GM21360 (cell line): ENCODE measurements around the gene TENM3.
"Not testable (repeated sequence)": the region's sequence is repeated elsewhere in the genome, so short reads cannot be mapped to it uniquely, and the experiment has no call there.

Experiments
- ATAC-seq: cut with Tn5 transposase; IDR thresholded peaks from one replicate; pipeline ENCODE4 v1.9.1; 2021; ENCODE audit warnings: mild to moderate bottlenecking, moderate library complexity; ENCODE audit not compliant: unreplicated experiment

TENM3 gene

DNA sequence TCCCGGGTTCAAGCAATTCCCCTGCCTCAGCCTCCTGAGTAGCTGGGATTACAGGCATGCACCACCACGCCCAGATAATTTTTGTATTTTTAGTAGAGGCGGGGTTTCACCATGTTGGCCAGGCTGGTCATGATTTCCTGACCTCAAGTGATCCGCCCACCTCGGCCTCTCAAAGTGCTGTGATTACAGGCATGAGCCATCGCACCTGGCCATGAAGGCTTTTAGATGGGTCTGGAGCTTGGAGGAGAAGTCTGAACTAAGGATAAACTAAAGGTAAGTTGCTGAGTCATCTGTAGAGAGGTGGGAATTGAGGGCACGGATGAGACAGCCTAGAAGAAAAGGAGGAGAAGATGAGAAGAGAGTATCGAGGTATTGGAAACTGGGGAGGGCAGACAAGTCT is at the start of gene TENM3:
TENM3 (plus strand) TSS at position 199 of the 400 bp plus-strand sequence. CDS start 80,619 bp downstream, outside the sequence.
- not testable (repeated sequence) for ATAC-seq

DNA sequence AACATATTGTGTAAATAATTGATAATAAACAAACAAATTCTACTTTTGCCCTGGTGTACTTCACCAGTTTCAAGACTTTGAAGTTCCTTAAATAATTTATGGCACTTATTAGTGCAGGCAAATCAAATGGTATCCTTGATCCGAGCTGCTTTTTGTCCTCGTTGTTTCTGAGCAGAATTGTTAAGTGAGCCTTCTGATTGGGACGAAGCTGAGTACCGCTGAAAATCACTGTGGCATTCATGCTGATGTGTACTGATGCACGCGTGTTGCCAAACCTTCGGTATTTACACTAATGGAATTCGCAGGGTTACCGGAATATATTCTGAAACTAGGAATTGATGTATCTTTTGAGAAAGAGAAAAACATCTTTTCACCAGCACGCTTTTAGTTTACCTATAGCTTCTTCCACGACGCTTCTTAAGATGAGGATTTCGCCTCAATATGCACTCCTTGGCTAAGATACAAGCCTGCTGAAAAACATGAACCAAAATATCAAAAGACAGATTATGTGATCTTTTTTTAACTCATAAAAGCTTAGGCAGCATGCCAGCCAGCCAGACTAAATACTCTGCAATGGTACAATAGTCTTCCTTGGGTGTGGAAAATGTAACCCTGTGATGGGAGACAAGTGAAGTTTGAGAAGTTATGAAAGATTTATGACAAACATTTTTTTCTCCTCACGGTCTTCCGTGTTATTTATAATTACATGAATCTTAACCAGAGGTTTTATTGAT is 48.9 kb upstream of the TENM3 start:
- no peak for ATAC-seq

DNA sequence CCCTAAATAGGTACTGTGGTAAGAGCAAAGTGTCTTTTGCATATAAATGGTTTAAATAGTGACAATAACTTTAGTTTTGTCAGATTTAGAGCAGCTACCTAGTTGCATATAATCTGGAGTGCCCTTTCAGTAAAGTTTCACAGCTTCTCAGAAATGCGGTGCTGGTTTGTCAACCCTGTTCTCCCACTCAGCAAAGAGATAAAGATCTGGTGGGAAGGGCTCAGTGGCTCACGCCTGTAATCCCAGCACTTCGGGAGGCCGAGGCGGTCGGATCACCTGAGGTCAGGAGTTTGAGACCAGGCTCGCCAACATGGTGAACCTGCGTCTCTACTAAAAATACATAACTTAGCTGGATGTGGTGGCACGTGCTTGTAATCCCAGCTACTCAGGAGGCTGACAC is 45.6 kb upstream of the TENM3 start:
- no peak for ATAC-seq

DNA sequence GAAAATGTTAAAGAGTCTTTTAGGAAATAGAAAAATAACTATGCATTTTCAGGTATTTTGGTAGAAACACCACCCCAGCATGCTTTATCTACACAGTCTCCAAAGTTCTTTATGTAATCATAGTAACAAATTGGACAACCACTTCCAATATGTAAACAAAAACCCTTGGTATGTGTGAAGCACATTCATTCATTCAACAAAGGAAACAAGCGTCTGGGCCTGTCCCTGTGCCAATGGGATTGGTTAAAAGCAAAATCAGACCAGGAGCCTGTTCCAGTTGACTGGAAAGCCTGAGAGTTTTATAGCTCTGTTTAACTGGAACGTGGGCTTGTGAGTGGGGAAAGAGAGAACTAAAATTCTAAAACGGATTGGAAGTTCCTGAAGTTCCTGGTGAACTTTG is 41.3 kb upstream of the TENM3 start:
- ATAC-seq = no peak

DNA sequence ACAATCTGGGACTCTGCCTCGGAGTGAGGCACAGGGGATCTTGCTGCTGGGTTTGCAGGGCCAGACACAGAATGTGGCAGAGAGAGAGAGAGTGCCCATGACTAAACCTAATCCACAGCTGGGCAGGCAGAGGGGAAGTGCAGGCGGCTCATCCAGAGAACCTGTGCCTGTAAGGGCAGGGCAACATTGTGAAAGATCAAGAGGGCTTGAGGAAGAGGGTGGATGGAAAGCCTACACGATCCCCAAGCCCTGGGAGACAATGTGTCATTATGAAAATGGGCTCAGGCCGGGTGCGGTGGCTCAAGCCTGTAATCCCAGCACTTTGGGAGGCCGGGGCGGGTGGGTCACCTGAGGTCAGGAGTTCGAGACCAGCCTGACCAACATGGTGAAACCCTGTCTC is 40.6 kb upstream of the TENM3 start:
- no peak for ATAC-seq

DNA sequence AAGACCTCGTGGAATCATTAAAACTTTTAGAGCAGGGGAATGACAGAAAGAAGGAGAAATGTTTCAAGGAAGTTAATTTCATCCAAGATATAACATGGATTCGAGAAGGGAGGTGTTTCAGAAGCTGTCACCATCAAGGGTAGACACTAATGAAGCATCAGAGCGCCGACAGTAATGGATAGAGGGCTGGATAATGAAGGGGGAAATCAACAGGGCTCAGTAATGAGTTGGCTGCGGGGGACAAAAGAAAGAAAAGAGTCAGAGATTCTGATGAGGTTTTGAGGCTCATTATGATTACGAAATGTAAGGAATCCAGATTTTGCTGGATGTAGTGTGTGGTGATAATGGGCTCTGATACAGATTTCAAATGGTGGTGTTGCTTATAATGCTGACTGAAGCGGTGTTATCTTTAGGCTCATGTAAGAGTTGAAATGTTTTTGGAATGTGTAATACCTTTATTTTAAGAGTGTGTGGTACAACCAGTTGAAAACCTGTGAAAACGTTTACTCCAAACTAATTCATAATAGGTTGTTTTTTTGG is 39.3 kb upstream of the TENM3 start:
- no peak for ATAC-seq

DNA sequence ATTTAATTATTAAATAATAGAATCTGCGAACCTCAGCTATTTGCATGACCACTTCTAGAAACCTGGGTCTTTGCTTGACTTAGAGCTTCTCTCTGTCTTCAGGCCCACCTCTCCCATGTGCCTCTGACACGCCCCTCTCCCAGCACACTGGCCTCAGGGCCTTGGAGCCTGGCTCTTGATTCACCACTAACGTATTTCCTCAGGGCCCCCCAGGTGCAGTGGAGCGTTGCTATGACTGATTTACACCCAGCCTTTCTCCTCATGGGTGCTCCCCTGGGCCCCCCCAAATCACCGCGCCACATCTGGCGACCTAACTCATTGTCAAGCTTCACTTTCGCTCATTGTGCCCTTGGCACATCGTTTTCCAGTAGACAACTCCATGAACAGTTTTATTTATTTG is 37.9 kb upstream of the TENM3 start:
- no peak for ATAC-seq

DNA sequence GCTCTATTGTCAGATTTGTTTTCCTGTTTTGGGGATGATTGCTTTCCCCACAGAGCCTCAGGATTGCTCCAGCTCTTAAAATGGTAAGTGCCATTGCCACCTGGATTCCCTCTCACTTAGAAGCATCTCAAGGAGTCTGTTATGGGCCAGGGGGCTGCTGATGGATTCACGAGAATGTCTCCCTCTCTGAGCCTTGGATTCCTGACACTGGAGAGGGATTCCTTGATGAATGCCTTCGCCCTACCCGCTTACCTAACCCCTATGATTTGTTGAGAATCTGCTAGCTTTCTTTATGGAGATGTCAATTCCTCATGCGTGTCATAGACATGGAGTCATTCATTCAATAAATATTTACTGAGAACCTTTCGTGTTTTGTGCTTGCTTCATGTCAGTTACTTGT is 36.9 kb upstream of the TENM3 start:
- ATAC-seq = no peak

DNA sequence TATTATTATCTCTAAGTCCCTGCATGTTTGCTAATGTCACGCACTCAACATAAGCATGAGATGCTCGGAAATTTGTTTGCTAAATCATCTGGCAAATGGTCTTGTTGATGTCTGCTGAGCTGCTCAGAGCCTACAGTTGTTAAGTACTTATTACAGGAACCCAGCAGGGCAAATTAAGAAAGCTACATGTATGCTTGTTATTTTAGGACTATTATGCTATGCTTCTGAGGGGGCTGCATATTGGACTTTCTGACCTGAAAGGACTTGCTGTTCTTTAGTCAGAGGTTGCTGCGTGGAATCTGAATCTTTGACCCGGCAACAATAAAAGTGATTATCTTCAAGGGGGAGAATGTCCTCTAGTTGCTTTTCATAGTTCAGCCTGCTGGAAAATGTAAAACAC is 36.3 kb upstream of the TENM3 start:
- no peak for ATAC-seq

DNA sequence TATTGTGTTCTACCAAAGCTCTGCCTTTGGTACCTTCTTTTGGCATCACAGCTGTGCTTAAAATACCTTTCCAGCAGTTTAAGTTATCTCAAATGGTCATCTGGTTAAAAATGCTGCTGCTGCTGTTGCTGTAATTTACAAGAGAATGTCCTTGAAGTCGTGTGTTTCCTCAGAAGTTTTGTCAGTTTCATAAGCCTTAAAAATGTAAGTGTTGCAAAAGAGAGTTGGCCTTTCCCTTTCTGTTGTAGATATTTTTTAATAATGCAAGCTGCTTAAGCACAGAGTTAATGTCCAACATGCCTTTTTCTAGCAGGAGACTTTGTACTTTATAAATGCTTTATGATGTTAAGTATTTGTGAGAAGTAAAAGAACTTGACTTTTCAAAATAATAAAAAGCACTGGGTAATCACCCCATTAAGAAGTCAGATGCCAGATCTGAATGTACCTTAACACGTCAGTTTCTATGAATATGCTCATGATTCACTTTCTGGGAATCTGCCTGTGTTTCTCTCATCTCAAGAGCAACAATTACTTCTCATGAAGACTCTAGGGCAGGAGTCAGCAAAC is 35.3 kb upstream of the TENM3 start:
- no peak for ATAC-seq

DNA sequence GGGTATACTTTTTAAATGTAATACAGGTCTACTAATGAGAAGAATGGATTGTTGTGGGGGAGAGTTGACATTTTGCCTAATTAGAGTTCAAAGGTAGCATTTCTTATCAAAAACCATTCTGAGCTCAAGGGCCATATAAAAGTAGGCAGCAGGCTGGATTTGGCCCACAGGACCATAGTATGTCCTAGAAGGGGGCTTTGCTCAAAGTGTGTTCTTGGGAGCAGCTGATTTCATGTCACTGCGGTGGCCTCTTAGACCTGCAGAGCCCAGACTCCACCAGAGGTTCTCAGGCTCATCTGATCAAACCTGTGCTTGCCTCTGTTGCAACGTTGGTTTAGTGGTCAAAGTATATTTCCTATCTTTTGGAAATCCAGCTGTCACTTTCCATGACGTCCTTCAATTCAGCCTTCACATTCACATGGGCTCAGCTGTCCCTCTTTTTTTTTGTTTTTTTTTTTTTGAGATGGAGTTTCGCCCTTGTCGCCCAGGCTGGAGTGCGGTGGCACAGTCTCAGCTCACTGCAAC is 34.6 kb upstream of the TENM3 start:
- ATAC-seq = no peak

DNA sequence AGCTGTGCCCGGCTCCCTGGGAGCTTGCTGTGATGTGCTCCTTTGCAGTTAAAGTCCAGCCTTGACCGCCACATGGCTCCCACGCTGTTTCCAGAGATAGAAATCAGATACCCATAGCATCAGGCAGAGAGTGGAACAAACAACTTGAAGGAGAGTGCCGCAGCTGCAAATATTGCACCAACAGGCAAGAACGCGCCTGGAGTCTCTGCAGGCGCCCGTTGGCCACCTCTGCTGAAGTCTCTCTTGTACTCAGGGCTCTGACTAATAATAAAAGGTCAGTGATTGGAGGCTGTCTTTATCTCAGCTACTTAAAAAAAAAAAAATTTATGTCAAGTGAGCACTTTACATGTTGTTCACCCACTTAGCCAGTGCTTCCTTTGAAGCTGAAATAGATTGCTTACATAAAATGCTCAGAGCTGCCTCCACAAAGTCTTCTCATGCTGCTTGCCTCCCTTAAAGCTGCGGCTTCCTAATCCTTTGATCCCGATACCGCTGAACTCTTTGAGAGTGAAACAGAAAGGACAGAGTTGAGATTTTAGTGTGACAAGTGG is 30.9 kb upstream of the TENM3 start:
- ATAC-seq = no peak

DNA sequence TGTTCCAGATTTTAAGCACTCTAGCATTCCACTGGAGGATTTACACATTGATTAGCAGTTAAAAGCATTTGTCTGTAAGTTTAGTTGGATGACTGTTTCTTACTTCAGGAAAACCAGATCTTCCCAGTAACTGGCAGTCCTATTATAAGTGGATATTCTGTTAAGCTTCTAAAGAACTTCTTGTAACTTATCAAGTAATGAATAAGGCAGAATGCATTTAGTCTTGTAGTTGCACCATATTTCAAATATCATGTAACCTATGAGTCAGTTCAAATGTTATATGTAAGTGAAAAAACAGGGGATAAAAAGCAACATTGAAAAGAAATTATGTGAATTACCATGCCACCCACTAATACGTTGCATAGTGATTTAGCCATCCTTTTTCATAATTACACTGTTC is 30.2 kb upstream of the TENM3 start:
- ATAC-seq = no peak

DNA sequence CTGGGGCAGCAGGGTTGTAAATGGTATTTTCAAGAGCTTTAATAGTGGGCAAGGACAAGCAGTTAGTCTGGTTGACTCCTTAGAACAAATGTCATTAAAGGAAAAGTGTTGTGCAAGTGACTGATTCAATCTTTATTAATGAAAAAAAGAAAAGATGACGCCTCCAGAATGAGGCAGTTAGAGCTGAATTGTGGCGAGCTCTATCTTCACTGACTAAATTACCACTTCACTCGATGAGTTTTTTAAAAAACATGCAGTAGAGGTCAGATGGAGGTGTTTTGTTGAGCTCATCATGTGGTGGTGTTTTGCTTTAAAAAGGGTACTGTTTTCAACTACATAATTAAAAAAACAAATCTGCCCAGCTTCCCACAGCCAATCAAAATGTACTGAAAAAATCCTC is 28.1 kb upstream of the TENM3 start:
- ATAC-seq = no peak

DNA sequence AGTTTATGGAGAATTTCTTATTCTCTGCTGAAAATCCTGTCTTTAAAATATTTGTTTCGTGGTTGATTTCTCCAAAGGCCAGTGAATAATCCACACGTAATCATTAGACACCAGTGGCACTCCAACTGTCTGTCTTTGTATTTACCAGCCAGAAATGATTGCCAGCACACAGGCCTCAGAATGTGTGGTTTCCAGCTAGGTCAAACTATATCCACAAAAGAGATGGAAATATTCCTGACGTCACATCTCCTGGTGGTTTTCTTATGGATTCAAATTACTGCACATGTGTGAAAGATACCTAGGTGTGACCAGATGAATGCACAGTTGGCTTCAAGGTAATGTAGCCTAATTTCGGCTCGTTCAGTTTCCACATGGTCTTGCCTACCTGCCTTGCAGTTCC is 27.2 kb upstream of the TENM3 start:
- ATAC-seq = no peak

DNA sequence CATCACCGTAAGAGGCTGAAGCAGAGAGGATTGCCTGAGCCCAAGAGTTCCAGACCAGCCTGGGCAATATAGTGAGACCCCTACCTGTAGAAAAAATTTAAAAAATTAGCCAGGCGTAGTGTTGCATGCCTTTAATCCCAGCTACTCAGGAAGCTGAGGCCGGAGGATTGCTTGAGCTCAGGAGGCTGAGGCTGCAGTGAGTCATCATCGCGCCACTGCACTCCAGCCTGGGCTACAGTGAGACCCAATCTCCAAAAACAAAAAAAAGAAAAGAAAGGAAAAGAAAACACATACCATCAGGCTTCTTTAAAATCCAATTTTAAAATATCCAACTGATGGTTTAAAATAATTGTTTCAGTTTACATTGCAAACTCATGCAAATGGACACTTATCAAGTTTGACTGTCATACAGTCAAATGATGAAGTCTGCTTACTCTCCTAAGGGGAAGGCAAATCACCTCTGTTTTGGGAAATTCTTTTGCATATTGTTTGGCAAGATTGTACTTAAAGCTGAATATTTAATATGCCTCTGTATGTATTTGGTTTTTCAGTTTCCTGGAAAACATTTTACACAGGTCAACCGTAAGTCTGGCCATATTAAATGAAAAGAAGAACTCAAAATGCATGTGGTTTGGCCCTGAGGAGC is 23.7 kb upstream of the TENM3 start:
- no peak for ATAC-seq

DNA sequence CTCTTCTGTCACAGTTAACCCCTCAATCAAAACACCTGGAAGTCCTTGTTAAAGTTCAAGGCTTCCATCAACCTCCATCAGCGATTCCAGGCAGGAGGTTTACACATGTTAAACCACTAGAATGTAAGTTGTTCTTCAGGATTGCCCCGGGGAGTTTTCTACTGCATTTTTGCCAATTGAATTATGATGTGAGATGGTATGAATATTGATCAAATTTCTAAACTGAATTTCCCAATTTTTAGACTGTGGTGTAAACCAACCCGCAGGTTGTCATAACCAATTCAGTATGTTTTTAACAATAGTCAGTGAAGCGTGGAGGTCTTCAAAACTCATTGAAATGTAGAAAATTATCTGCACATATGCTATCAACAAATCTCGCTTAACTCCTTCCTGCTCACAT is 21.2 kb upstream of the TENM3 start:
- ATAC-seq = no peak

DNA sequence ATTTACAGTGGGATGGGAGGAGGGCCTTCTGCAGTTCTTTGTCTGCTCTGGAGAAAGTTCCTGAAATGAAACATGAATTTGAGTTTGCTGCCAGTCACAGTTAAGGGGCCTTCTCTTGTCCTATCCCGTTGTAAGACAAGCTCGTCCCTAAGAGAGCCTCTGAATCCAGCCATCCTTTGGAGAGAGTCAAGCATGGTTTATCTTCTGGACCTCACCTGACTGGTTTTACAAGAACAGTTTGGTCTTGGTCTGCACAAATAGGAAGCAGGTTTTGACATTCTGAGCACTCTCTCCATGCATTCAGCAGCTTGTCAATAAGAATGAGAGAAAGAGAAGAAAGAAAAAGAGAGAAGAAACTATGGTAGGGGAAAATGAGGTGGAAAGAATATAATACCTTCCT is 20.4 kb upstream of the TENM3 start:
- ATAC-seq = no peak

DNA sequence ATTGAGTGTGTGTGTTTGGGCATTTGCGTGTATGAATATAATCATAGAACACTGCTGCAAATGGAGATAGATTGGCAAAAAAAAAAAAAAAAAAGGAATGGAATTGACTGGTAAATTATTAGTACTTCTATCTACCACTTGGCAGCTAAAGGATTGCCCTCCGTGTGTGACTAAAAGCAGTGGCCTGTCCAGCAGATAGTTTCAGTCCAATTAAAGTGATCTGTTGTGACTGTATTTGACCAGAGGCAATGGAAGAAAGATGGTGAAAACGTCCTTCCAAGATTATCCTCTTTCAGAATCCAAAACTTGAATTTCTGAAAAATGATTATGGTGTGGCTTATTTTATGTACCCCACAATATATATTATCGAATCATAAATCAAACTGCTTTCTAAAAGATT is 19.5 kb upstream of the TENM3 start:
- no peak for ATAC-seq

DNA sequence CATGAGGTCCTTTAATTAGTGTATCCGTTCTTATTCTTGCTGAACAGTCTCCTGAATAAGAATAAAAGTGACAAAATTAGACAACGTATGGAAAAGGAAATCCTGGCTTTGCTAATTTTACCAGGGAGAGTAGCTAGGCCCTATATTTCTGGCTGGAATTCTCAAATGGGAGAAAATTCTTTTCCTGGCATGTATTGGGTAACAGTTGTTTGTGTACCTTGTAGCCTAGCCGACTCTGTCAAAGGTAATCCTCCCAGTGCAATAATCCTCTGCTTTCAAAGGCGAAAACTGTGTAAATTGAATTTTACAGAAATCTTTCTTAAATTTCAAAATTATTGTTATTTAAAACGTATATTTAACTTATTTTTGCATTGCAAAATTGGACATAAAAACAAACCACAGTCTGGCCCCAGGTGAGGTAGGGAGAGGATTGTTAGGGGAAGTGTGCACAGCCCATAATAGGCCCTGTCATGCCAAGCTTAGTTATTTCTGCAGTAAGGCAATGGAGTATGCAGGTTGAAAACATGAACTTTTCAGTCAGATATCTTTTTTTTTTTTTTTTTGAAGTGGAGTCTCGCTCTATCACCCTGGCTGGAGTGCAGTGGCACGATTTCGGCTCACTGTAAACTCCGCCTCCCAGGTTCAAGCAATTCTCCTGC is 18.9 kb upstream of the TENM3 start:
- ATAC-seq = no peak

DNA sequence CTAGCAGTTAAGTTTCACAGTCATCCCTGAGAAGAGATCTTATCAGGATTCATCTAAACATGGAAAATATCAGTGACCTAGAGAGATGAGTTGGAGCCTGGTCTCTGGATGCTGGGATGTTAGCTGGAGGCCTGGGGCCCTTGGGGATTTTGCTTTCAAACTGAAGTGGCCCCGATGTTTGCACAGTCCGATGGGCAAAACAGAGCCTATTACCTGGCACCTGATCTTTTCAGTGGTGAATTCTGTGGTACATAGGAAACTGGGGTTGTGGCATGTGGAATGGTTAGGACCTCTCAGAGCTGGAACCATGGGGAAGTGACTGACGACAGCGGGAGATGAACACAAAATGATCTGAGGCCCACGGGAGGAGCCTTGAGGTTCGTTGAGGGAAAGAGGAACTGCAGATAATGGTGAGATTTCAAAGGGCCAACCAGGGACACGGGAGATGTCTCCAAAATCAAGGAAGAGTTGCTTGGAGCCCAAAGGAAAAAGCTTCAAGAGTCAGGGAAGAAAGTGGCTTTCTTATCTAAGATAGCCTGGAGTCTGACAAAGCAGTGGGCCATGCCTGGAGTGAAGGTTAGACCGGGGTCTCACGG is 17.8 kb upstream of the TENM3 start:
- no peak for ATAC-seq
